DMS153 treated with DMSO at 0.1 percent for 48 hours (cell line): ENCODE measurements around the gene ANKRD33B.
"Not testable (repeated sequence)": the region's sequence is repeated elsewhere in the genome, so short reads cannot be mapped to it uniquely, and the experiment has no call there.

Experiments
- DNase-seq: peaks from one replicate; lab custom pipeline; 2025; ENCODE audit not compliant: unreplicated experiment; lab: John Stamatoyannopoulos, UW

ANKRD33B gene

GRCh38 chr5:10633271-10634049 lies 69.6 kb downstream of the ANKRD33B start:
- no peak for DNase-seq

- no peak for DNase-seq
Observed at GRCh38 chr5:10634050-10634449, 70.2 kb downstream of the ANKRD33B start.

- DNase-seq = no peak
Observed at GRCh38 chr5:10634562-10634961, 70.7 kb downstream of the ANKRD33B start.

- no peak for DNase-seq
Observed at GRCh38 chr5:10635257-10635866, 71.5 kb downstream of the ANKRD33B start.

- DNase-seq = no peak
Observed at GRCh38 chr5:10635867-10636350, 72.0 kb downstream of the ANKRD33B start.

GRCh38 chr5:10636363-10637142 lies 72.7 kb downstream of the ANKRD33B start:
- no peak for DNase-seq

GRCh38 chr5:10637944-10638343 lies 74.1 kb downstream of the ANKRD33B start:
- no peak for DNase-seq

- not testable (repeated sequence) for DNase-seq
Observed at GRCh38 chr5:10638723-10639122, 74.9 kb downstream of the ANKRD33B start.

GRCh38 chr5:10639846-10640368 lies 76.0 kb downstream of the ANKRD33B start:
- DNase-seq = no peak

GRCh38 chr5:10642367-10642766 lies 78.5 kb downstream of the ANKRD33B start:
- DNase-seq = no peak

- DNase-seq = no peak
Observed at GRCh38 chr5:10644192-10644591, 80.3 kb downstream of the ANKRD33B start.

GRCh38 chr5:10645146-10645545 lies 81.3 kb downstream of the ANKRD33B start:
- no peak for DNase-seq

- DNase-seq = no peak
Observed at GRCh38 chr5:10645671-10646070, 81.8 kb downstream of the ANKRD33B start.

- DNase-seq = no peak
Observed at GRCh38 chr5:10647640-10648039, 83.8 kb downstream of the ANKRD33B start.

- DNase-seq = no peak
Observed at GRCh38 chr5:10648806-10649665, 85.2 kb downstream of the ANKRD33B start.

- no peak for DNase-seq
Observed at GRCh38 chr5:10649666-10650380, 86.0 kb downstream of the ANKRD33B start.

GRCh38 chr5:10652151-10652550 lies 88.3 kb downstream of the ANKRD33B start:
- no peak for DNase-seq

- DNase-seq = no peak
Observed at GRCh38 chr5:10652606-10653005, 88.7 kb downstream of the ANKRD33B start.

- DNase-seq = no peak
Observed at GRCh38 chr5:10653043-10653442, 89.2 kb downstream of the ANKRD33B start.
